Stimulated activated CD4-positive, alpha-beta T cell treated with anti-CD3 and anti-CD28 coated beads, TNF-alpha, amount 100 ng/mL, for 24 hours (primary cell): ENCODE data around the gene LTB.

Experiments
- DNase-seq, 3 experiments: peaks; one replicate each; pipeline ENCODE4 v3.0.0-alpha.2; 2020; ENCODE audit warnings: low read depth in 3 of 3

Gene LTB

GRCh38 chr6:31582230-31582643 is at the start of gene LTB:
Gene LTB, minus strand, starts transcription at chr6:31582424. Its CDS starts 7 bp downstream, at chr6:31582417.
- no peak for DNase-seq

GRCh38 chr6:31631681-31632278 is 49.6 kb upstream of the LTB start:
- no peak for DNase-seq

- DNase-seq, result no peak
Measured at GRCh38 chr6:31631209-31631608, 49.0 kb upstream of the LTB start.

GRCh38 chr6:31630177-31630934 is 48.1 kb upstream of the LTB start:
- no peak for DNase-seq

- no peak for DNase-seq
Measured at GRCh38 chr6:31629014-31629413, 46.8 kb upstream of the LTB start.

GRCh38 chr6:31627690-31628287 is 45.6 kb upstream of the LTB start:
- DNase-seq, result no peak

GRCh38 chr6:31626952-31627351 is 44.7 kb upstream of the LTB start:
- no peak for DNase-seq

GRCh38 chr6:31624070-31624469 is 41.8 kb upstream of the LTB start:
- no peak for DNase-seq

GRCh38 chr6:31622684-31623091 is 40.5 kb upstream of the LTB start:
- DNase-seq, result no peak

- DNase-seq, result no peak
Measured at GRCh38 chr6:31621991-31622390, 39.8 kb upstream of the LTB start.

- DNase-seq, result no peak
Measured at GRCh38 chr6:31621320-31621939, 39.2 kb upstream of the LTB start.

- DNase-seq, result peak in 2 of 3 experiments; percentile 65 to 96
Measured at GRCh38 chr6:31620586-31621319, 38.5 kb upstream of the LTB start, which contains the start of gene PRRC2A. Gene PRRC2A, plus strand, starts transcription at chr6:31620715. Its CDS starts 2,075 bp downstream, at chr6:31622790.

GRCh38 chr6:31619805-31620585 is 37.8 kb upstream of the LTB start:
- peak; percentile 94 to 97 (median 96) for DNase-seq

- no peak for DNase-seq
Measured at GRCh38 chr6:31617010-31617409, 34.8 kb upstream of the LTB start.

- DNase-seq, result peak in 1 of 3 experiments; percentile 29
Measured at GRCh38 chr6:31615748-31616147, 33.5 kb upstream of the LTB start.

GRCh38 chr6:31614684-31615578 is 32.7 kb upstream of the LTB start, which contains the start of gene AIF1:
Gene AIF1, plus strand, starts transcription at chr6:31615234. Its CDS starts 96 bp downstream, at chr6:31615330.
- DNase-seq, result no peak

GRCh38 chr6:31614075-31614619 is 31.9 kb upstream of the LTB start:
- no peak for DNase-seq

- no peak for DNase-seq
Measured at GRCh38 chr6:31610968-31611367, 28.7 kb upstream of the LTB start.
